H1 (cell line): ENCODE data around the gene SUV39H2.

Experiments used
- CEBPB ChIP-seq: IDR thresholded peaks from 2 replicates; pipeline ENCODE4 v1.6.1; 2012; ENCODE audit warnings: low read depth, low read length
- CREB1 ChIP-seq: IDR thresholded peaks from 2 replicates; pipeline ENCODE4 v1.6.1; 2012; ENCODE audit warnings: inconsistent platforms
- CTCF ChIP-seq, 3 experiments: IDR thresholded peaks; 1 replicate in 2 of 3; 2 replicates in 1 of 3; pipeline versions ENCODE4 v1.5.1 to v1.6.1; 2011; ENCODE audit warnings: low read length in 3 of 3, mild to moderate bottlenecking in 3 of 3, inconsistent platforms in 2 of 3, low read depth in 1 of 3, moderate library complexity in 1 of 3; ENCODE audit not compliant: insufficient read depth in 1 of 3; ENCODE audit errors: control extremely low read depth in 1 of 3
- EP300 ChIP-seq, 2 experiments: IDR thresholded peaks; 1 replicate in 1 of 2; 2 replicates in 1 of 2; pipeline ENCODE4 v1.6.1; 2011 to 2012; ENCODE audit warnings: low read depth in 2 of 2, low read length in 2 of 2, mild to moderate bottlenecking in 2 of 2, borderline replicate concordance in 1 of 2, inconsistent platforms in 1 of 2, moderate library complexity in 1 of 2
- JUN ChIP-seq: IDR thresholded peaks from 2 replicates; pipeline ENCODE4 v1.6.1; 2011; ENCODE audit warnings: low read depth, mild to moderate bottlenecking, improper control_type of control experiment, low read length
- POLR2A ChIP-seq, 2 experiments: IDR thresholded peaks; 1 replicate in 1 of 2; 2 replicates in 1 of 2; pipeline ENCODE4 v1.6.1; 2011; ENCODE audit warnings: low read depth in 2 of 2, low read length in 2 of 2, mild to moderate bottlenecking in 2 of 2; ENCODE audit errors: control extremely low read depth in 1 of 2
- POLR2AphosphoS5 ChIP-seq: IDR thresholded peaks from 2 replicates; pipeline ENCODE4 v1.6.1; 2011; ENCODE audit warnings: low read depth, low read length
- TAF1 ChIP-seq: IDR thresholded peaks from 2 replicates; pipeline ENCODE4 v1.6.1; 2011; ENCODE audit warnings: mild to moderate bottlenecking, low read depth, low read length

DNA sequence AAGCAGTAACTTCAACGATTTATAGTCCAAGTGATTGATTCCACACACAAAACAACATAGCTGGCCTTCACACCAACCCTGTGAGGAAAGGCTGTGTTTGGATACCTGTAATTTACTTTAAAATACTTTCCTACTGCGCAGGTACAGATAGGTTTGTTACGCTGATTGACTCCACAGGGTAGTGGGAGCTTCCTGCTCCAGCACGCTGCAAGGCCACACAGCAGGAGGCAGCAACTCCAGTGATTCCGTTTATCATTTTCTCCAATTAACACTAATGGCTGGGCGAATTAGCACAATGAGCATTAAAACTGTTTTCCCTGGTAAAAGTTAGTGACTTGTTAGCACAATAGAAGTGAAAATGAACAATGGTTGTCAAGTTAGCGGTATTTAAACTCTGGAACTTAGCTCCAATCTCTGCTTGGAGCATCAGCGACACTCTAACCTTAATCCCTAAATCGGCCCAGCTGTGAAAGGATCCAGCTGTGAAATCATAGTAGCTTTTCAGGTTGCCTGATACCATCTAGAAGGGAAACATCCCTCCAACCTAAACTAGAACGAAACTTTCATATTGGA, 74.3 kb downstream of the SUV39H2 start:
- TF ChIP-seq POLR2A (IDR thresholded peaks at IDR 0.05; ENCODE audit: control extremely low read depth in 1 of 2, low read depth in 2 of 2, low read length in 2 of 2) = no peak
- no peak for TF ChIP-seq CTCF (IDR thresholded peaks at IDR 0.05; ENCODE audit: control extremely low read depth in 1 of 3, insufficient read depth in 1 of 3, low read depth in 1 of 3, low read length in 3 of 3)
- TF ChIP-seq CEBPB = no peak
- TF ChIP-seq JUN = no peak
- TF ChIP-seq EP300 (IDR thresholded peaks at IDR 0.05; ENCODE audit: borderline replicate concordance in 1 of 2, low read depth in 2 of 2, low read length in 2 of 2) = no peak
- no peak for TF ChIP-seq TAF1
- TF ChIP-seq CREB1 = no peak
- no peak for TF ChIP-seq POLR2AphosphoS5
